ENCODE data around the gene HS6ST1. TPM values are rescaled to one million over a fixed set of nuclear protein-coding genes. Genes with fewer than 3 reads are reported as not detected.

HS6ST1 gene
- total and polyA plus RNA-seq, 3 donors from 2014 or later = 58.7 to 203 (median 143) TPM

DNA sequence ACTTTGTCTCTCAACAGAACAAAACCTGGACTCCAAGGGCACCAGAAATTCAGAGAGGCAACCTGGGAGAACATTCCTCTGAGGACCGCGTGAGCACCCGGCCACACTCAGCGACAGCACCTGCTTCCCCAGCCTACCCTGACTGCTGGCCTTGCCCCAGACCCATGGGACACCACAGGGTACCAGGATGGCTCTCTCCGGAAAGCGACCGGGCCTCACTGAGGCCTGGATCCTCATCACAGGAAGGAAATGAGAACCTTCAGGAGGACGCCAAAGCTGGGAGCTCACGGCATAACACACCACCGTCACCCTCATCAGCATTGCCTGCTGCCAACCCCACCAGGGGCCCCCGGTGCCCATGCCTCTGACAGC is 38.9 kb downstream of the HS6ST1 start:
- no peaks in the 10 kb centered on the region for H3K36me3 ChIP-seq (ENCODE audit: low read depth, missing control alignments)
- H3K9me3 ChIP-seq = no peaks in the 10 kb centered on the region
- H3K27me3 ChIP-seq = no peaks in the 10 kb centered on the region
- H3K4me1 ChIP-seq = peaks cover 35% of the 10 kb centered on the region
- DNase-seq = no peak
- H3K27ac ChIP-seq = peak overlapping the region in 1 of 2 donors; percentile 64
- WGBS, 2 donors = 64 to 85% methylated on average over 5 to 11 of the region's 11 CpGs
- H3K4me3 ChIP-seq = no peak overlapping the region
- TF ChIP-seq, protein P1, sequence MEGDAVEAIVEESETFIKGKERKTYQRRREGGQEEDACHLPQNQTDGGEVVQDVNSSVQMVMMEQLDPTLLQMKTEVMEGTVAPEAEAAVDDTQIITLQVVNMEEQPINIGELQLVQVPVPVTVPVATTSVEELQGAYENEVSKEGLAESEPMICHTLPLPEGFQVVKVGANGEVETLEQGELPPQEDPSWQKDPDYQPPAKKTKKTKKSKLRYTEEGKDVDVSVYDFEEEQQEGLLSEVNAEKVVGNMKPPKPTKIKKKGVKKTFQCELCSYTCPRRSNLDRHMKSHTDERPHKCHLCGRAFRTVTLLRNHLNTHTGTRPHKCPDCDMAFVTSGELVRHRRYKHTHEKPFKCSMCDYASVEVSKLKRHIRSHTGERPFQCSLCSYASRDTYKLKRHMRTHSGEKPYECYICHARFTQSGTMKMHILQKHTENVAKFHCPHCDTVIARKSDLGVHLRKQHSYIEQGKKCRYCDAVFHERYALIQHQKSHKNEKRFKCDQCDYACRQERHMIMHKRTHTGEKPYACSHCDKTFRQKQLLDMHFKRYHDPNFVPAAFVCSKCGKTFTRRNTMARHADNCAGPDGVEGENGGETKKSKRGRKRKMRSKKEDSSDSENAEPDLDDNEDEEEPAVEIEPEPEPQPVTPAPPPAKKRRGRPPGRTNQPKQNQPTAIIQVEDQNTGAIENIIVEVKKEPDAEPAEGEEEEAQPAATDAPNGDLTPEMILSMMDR (IDR thresholded peaks at IDR 0.05) = no peak
- no peak for TF ChIP-seq POLR2A (IDR thresholded peaks at IDR 0.05)
- intact Hi-C loops (cut with DNase I; ENCODE audit: low total_unique reads) = no loop called here

DNA sequence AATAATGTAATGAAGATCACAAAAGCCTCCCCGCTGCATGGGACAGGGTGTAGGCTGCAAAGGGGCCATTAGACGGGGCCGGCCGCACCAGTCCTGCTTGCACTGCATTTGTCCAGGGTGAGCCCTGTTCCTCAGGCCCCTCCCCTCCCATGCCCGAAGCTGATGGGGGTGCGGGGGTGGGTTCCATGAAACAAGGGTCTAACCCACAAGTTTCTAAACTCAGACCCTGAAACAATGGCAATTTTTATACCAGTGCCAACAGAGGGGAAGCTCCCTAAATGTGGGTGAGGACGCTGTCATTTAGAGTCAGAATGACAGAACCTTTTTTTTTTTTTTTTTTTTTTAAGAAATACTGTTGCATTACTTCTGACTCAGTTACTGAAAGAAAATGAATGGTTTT is 39.7 kb downstream of the HS6ST1 start:
- Histone ChIP-seq H3K27me3 (no peaks in the 10 kb centered on the region), H3K4me3 (no peak overlapping the region), H3K36me3 (ENCODE audit: low read depth, missing control alignments) (no peaks in the 10 kb centered on the region), H3K27ac (no peak overlapping the region), H3K9me3 (no peaks in the 10 kb centered on the region), H3K4me1 (peaks cover 35% of the 10 kb centered on the region)
- WGBS, 2 donors = 68 to 80% methylated on average over 7 of the region's 7 CpGs
- no peak for TF ChIP-seq POLR2A (IDR thresholded peaks at IDR 0.05)
- intact Hi-C loops (cut with DNase I; ENCODE audit: low total_unique reads) = no loop called here
- no peak for DNase-seq

DNA sequence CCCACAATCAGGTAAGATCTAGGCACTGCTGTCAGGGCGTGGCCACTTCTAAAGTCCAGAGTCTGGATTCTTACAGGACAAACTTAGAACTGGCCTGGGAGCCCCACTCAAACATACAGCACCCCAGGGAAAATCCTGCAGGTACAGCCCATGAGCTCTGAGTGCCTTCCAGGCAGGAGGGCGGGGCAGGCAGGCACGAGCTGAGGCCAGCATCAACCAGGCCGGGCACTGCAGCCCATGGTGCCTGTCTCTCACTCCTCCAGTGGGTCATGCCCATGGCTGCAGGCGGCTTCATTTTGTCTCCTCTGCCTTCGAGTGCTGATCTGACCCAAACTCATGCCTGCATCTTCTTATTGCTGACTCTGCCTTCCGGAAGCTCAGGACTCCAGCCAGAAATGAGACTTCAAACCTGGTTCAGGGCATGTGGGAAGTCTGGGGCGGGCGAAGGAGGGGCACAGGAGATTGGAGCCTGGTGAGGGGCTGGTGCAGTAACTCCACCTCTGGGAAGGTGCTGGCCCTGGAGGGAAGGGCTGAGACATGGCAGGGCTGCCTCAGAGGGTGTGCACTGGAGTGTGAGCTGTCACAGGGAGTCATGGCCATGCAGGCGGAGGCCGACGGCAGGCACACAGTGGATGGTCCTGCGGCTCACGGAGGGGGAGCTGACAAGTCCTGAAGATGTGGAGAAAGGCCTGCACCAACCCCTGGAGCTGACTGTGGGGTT is 40.5 kb downstream of the HS6ST1 start:
- 68 to 90% methylated on average over 12 to 14 of the region's 14 CpGs for WGBS, 2 donors
- intact Hi-C loops (cut with DNase I; ENCODE audit: low total_unique reads) = no loop called here
- Histone ChIP-seq H3K4me1 (peaks cover 29% of the 10 kb centered on the region), H3K9me3 (no peaks in the 10 kb centered on the region), H3K36me3 (ENCODE audit: low read depth, missing control alignments) (no peaks in the 10 kb centered on the region), H3K27ac (no peak overlapping the region), H3K4me3 (no peak overlapping the region), H3K27me3 (no peaks in the 10 kb centered on the region)
- no peak for TF ChIP-seq POLR2A (IDR thresholded peaks at IDR 0.05)
- TF ChIP-seq, protein P1 (IDR thresholded peaks at IDR 0.05) = no peak
- no peak for DNase-seq

GRCh38 chr2:128276878-128277675 is 41.6 kb downstream of the HS6ST1 start:
- H3K36me3 ChIP-seq (ENCODE audit: low read depth, missing control alignments) = no peaks in the 10 kb centered on the region
- intact Hi-C loops (cut with DNase I; ENCODE audit: low total_unique reads) = no loop called here

DNA sequence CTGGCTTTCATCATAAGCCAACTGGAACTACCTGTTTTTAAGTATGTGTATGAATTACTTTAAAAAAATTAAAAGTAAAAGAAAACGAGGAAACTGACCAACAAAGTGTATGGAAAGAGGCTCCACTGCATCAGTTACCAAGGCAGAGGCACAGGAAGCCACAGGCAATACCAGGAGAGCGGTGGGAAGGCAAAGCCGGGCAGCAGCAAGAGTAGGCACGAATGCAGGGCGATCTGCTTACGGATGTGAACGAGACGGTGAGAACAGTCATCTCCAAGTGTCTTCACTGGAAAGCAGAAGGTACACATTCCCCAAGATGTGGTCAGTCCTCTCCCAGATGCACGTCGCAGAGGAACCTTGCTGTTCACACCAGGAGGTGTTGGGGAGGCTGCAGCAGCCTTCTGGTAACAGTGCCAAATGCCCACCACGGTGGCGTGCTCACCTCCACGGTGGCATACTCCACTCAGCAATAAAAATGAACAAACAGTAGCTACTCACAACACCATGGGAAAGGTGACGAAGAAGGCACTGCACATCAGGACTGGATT is 43.1 kb downstream of the HS6ST1 start:
- H3K27me3 ChIP-seq = no peaks in the 10 kb centered on the region
- H3K4me3 ChIP-seq = no peak overlapping the region
- no peaks in the 10 kb centered on the region for H3K9me3 ChIP-seq
- no peak for TF ChIP-seq POLR2A (IDR thresholded peaks at IDR 0.05)
- TF ChIP-seq, protein P1 (IDR thresholded peaks at IDR 0.05) = no peak
- peaks cover 18% of the 10 kb centered on the region for H3K4me1 ChIP-seq
- H3K27ac ChIP-seq = no peak overlapping the region
- intact Hi-C loops (cut with DNase I; ENCODE audit: low total_unique reads) = no loop called here
- H3K36me3 ChIP-seq (ENCODE audit: low read depth, missing control alignments) = no peaks in the 10 kb centered on the region
- DNase-seq = no peak
- 92 to 93% methylated on average over 14 of the region's 14 CpGs for WGBS, 2 donors

More at GRCh38 chr2:128276878-128277675, 41.6 kb downstream of the HS6ST1 start:
- no peak overlapping the region for H3K27ac ChIP-seq
- 86 to 87% methylated on average over 9 to 17 of the region's 17 CpGs for WGBS, 2 donors
- H3K4me1 ChIP-seq = peaks cover 19% of the 10 kb centered on the region
- H3K4me3 ChIP-seq = no peak overlapping the region
- DNase-seq = no peak
- no peaks in the 10 kb centered on the region for H3K9me3 ChIP-seq
- TF ChIP-seq POLR2A (IDR thresholded peaks at IDR 0.05) = no peak
- TF ChIP-seq, protein P1 (IDR thresholded peaks at IDR 0.05) = no peak
- H3K27me3 ChIP-seq = no peaks in the 10 kb centered on the region

Data from testis (tissue), 3 donors.